ENCODE results near the gene CLEC18C.
"Not testable (repeated sequence)": the region's sequence is repeated elsewhere in the genome, so short reads cannot be mapped to it uniquely, and the experiment has no call there.

CLEC18C gene

GRCh38 chr16:70173212-70173837 lies at the start of gene CLEC18C:
TSS of gene CLEC18C (plus strand) at chr16:70173787. CDS start at chr16:70174279, 492 bp downstream.
- not testable (repeated sequence) for DNase-seq (ENCODE audit: low read depth in 2 of 2)

GRCh38 chr16:70123822-70124221 lies 49.8 kb upstream of the CLEC18C start:
- DNase-seq (ENCODE audit: low read depth in 2 of 2), result not testable (repeated sequence)

DNA sequence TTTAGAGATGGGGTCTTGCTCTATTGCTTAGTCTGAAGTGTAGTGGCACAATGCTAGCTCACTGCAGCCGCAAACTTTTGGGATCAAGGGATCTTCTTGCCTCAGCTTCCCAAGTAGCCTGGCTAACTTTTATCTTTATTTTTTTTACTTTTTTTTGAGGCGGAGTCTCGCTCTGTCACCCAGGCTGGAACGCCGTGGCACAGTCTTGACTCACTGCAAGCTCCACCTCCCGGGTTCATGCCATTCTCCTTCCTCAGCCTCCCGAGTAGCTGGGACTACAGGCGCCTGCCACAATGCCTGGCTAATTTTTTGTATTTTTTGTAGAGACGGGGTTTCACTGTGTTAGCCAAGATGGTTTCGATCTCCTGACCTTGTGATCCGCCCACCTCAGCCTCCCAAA lies 47.4 kb upstream of the CLEC18C start:
- not testable (repeated sequence) for DNase-seq (ENCODE audit: low read depth in 2 of 2)

GRCh38 chr16:70127706-70128105 lies 45.9 kb upstream of the CLEC18C start:
- DNase-seq (ENCODE audit: low read depth in 2 of 2), result not testable (repeated sequence)

DNA sequence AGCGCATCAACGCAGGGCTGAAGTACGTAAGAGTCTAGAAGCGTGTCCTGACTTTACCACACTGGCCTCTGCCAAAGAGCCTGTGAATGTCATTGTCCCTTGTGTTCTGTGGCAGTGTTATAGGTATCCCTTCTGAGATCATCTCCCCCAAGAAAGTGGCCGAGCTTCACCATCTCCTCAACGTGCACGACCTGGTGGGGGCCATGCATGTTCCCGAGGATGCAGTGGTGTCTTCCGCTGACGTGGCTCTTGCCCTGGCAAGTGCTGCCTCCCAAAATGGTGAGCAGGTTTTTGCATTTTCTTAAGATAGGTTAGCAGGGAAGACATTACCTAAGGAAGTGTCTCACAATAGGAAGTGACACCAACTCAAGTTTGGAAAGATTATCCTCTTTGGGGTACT lies 44.7 kb upstream of the CLEC18C start:
- not testable (repeated sequence) for DNase-seq (ENCODE audit: low read depth in 2 of 2)

DNA sequence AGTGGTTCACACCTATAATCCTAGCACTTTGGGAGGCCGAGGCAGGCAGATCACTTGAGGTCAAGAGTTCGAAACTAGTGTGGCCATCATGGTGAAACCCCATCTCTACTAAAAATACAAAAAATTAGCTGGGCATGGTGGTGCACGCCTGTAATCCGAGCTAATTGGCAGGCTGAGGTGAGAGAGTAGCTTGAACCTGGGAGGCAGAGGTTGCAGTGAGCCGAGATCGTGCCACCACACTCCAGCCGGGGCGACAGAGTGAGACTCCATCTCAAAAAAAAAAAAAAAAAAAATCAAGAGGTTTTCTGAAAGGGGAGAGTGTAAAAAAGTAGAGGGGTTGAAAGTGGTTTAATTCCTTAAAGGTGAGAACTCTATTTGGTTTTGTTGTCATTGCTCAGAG lies 37.8 kb upstream of the CLEC18C start:
- DNase-seq (ENCODE audit: low read depth in 2 of 2), result not testable (repeated sequence)

DNA sequence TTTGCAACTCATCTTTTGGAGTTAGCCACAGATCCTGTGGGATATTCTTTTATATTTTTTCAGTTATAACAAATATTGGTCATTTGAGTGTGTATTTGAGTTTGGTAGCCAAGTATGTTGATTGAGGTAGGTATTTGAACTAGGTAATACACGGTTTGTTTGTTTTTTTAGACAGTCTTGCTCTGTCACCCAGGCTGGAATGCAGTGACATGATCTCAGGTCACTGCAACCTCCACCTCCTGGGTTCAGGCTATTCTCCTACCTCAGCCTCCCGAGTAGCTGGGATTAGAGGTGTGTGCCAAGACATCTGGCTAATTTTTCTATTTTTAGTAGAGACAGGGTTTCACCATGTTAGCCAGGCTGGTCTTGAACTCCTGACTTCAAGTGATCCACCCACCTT lies 37.0 kb upstream of the CLEC18C start:
- DNase-seq (ENCODE audit: low read depth in 2 of 2), result not testable (repeated sequence)

DNA sequence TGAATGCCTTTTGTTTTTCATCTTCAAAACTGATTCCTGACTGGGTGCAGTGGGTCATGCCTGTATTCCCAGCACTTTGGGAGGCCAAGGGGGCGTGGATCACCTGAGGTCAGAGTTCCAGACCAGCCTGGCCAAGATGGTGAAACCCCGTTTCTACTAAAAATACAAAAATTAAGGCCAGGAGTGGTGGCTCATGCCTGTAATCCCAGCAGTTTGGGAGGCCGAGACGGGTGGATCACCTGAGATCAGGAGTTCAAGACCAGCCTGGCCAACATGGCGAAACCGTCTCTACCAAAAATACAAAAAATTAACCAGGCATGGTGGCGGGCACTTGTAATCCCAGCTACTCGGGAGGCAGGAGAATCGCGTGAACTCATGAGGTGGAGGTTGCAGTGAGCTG lies 30.8 kb upstream of the CLEC18C start:
- not testable (repeated sequence) for DNase-seq (ENCODE audit: low read depth in 2 of 2)

- DNase-seq (ENCODE audit: low read depth in 2 of 2), result not testable (repeated sequence)
These were observed 30.2 kb upstream of the CLEC18C start for GRCh38 chr16:70143231-70143895.

GRCh38 chr16:70147853-70148252 lies 25.7 kb upstream of the CLEC18C start:
- DNase-seq (ENCODE audit: low read depth in 2 of 2), result not testable (repeated sequence)

GRCh38 chr16:70148453-70148852 lies 25.1 kb upstream of the CLEC18C start:
- not testable (repeated sequence) for DNase-seq (ENCODE audit: low read depth in 2 of 2)

DNA sequence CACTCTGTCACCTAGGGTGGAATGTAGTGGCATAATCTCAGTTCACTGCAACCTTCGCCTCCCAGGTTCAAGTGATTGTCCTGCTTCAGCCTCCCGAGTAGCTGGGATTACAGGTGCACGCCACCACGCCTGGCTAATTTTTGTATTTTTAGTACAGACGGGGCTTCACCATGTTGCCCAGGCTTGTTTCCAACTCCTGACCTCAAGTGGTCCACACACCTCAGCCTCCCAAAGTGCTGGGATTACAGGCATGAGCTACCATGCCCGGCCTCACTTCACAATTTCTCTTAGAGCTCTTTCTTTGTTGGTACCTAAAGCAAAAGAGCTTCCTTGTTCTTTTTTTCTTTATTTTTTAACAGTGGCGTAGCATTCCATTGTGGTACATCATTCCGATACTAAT lies 24.3 kb upstream of the CLEC18C start:
- DNase-seq (ENCODE audit: low read depth in 2 of 2), result not testable (repeated sequence)

- no peak for DNase-seq (ENCODE audit: low read depth in 2 of 2)
These were observed 22.2 kb upstream of the CLEC18C start for GRCh38 chr16:70151391-70151790.

- DNase-seq (ENCODE audit: low read depth in 2 of 2), result no peak
These were observed 21.6 kb upstream of the CLEC18C start for GRCh38 chr16:70151941-70152509.

DNA sequence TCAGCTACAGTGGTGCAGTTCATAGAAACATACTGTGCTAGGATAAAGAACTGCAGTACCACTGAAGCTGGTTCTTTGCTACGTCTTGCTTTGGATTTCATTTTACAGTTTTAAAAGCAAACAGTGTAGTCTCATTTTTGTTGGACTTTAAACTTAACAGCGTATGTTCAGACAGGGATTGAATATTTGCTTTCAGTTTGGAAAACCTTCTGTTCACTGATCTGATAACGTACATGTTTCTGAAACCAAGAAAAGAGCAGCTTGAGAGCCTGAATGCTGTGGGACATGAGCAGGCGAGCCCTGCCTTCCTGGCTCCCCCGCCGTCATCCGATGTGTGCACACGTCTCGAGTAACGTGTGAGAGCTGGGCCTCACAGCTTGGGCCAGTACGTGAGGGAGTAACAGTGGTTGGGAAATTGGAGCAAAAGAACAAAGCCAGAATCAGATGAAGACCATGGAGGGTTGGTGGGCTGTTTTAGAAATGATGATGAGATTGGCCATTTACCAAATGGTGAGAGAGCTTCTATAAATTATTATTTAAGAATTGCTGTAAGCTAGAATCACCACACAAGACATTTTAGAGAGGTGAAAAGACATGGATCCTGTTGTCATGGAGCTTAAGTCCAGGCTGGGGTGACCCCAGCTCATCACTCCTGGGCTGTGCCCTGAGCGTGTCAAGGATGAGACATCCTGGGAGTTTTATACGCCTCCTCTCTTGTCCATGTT lies 20.8 kb upstream of the CLEC18C start:
- no peak for DNase-seq (ENCODE audit: low read depth in 2 of 2)

DNA sequence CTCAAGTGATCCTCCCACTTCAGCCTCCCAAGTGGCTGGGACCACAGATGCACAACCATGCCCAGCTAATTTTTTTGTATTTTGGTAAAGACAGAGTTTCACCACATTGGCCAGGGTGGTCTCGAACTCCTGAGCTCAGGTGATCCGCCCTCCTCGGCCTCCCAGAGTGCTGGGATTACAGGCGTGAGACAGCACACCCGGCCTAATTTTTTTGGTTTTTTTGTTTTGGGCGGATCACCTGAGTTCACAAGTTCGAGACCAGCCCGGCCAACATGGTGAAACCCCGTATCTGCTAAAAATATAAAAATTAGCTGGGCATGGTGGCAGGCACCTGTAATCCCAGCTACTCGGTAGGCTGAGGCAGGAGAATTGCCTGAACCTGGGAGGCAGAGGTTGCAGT lies 18.9 kb upstream of the CLEC18C start:
- not testable (repeated sequence) for DNase-seq (ENCODE audit: low read depth in 2 of 2)

DNA sequence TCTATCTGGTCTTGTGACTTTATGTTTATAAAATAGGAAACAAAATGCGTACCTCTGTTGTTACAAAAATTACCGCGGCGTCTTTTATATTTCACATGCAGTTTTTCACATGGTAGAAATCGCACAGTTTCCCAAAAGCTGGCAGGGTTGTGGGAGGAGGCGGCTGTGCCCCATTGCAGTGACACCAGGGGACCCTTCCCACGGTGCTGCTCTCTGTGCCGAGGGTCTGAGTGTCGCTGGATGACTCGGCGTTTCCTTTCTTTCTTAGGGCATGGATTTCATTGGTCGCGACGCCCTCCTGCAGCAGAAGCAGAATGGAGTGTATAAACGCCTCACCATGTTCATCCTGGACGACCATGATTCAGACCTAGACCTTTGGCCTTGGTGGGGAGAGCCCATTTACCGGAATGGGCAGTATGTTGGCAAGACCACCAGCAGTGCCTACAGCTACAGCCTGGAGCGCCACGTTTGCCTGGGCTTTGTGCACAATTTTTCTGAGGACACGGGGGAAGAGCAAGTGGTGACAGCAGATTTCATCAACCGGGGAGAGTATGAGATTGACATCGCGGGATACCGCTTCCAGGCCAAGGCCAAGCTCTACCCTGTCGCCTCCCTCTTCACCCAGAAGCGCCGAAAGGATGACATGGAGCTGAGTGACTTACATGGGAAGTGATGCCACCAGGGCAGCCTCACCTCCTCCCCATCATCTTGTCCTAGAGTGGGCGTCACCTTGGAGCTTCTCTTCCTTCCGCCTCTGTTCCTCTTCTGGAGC lies 17.2 kb upstream of the CLEC18C start:
- DNase-seq (ENCODE audit: low read depth in 2 of 2), result no peak

- no peak for DNase-seq (ENCODE audit: low read depth in 2 of 2)
These were observed 16.5 kb upstream of the CLEC18C start for GRCh38 chr16:70157105-70157476.

DNA sequence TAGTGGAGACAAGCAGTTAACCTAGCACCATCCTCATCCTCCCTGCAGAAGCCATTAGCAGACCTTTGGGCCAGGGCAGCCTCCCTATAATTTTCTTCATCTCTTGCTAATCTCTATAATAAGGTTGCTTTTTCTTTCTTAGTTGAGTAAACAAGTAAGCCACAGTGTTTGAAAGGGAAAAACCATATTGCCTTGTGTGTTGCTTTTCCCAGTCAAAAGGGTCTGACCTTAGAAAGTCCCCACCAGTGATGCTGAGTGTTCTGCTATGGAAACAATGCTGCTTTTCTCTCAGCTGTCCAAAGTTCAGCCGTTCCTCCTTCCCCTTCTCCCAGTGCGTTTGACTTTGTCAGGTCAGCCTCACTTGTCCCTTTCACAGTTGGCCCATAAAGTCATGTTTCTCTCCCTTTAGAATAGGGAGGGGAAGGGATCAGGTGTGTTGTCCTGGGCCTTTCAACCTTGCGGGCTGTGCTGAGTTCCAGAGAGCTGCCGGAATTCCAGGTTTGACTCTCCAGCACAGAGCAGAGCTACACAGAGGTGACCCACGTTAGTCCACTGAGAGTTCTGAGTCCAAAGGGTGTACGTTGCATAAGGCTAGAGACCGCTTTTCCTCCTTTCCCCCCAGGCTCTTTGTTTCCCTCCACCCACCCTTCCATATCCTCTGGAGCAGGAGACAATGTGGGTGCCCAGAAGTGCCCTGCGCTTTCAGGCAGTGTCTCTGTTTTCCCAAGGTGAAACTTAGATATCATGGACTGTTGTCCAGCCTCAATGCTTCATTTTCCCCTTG lies 15.9 kb upstream of the CLEC18C start:
- DNase-seq (ENCODE audit: low read depth in 2 of 2), result no peak

DNA sequence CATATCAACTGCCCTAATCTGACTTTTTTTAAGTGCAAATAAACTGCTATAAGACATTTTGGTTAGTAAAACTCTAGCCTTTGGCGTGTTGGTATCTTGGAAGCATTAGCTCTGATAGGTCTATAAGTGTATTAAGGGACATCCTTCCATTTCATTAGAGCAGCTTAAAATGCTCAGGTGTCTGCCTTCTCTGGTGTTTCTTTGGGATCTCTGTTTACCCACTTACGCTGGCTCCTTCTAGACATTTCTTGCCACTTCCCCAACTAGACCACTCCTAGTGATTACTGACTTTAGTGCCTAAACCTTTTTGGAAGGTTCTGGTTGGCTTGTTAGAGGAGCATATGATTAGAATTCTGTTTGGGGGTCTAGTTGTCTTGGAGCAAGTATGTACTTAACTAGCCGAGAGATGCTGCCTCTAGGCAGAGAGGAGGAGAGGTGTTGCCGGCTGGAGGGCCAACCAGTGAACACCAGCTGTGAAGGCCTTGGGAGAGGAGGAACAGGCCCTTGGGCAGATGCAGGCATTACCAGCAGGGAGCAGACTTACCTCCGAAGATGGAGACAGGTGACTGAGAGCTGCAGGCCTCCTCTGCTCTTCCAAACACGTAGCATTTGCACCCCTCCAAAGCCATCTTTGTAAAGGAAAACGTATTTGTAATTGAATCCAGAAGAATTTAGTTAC lies 15.2 kb upstream of the CLEC18C start:
- no peak for DNase-seq (ENCODE audit: low read depth in 2 of 2)

All from stimulated activated CD4-positive, alpha-beta T cell treated with anti-CD3 and anti-CD28 coated beads, Interleukin-1b, Interleukin-23, amount 100 ng/mL, for 1 hour (primary cell).